Measurements from ENCODE around the gene TNMD. TPM values are rescaled to one million over a fixed set of nuclear protein-coding genes. Genes with fewer than 3 reads are reported as not detected.

Gene TNMD
- total RNA-seq, 1 experiment from 2014 or later = not detected

DNA sequence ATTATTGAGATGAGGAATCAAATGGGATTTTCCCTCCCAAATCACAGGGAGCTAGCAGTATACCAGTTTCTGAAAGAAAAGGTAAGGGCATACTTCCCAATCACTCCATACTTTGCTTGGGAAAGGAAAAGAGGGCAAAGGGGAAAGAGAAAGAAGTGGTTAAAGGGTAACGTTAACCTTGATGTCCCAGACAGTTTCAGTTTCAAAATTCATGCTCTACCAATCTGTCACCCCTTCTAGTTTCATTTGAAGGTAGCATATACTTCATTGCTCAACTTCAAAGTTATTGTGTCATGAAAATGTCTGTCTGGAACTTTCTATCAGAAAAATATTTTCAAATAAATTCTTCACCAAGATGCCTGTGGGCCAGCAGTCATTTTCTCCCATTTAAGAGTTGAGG is 16.0 kb downstream of the TNMD start:
- Histone ChIP-seq H3K27ac (ENCODE audit: low read length) (no peak overlapping the region), H3K9me3 (ENCODE audit: control insufficient read depth, insufficient read depth, low read depth, low read length) (no peaks in the 10 kb centered on the region), H3K4me3 (ENCODE audit: low read depth in 2 of 2, low read length in 2 of 2) (no peak overlapping the region), H3K4me1 (ENCODE audit: control insufficient read depth, insufficient read depth, low read length) (no peaks in the 10 kb centered on the region), H3K36me3 (ENCODE audit: control insufficient read depth, insufficient read depth, low read length) (no peaks in the 10 kb centered on the region), H3K27me3 (ENCODE audit: control insufficient read depth, insufficient read depth, low read length) (no peaks in the 10 kb centered on the region; the same call in 1 of the 2 replicates)
- TF ChIP-seq, protein P1, sequence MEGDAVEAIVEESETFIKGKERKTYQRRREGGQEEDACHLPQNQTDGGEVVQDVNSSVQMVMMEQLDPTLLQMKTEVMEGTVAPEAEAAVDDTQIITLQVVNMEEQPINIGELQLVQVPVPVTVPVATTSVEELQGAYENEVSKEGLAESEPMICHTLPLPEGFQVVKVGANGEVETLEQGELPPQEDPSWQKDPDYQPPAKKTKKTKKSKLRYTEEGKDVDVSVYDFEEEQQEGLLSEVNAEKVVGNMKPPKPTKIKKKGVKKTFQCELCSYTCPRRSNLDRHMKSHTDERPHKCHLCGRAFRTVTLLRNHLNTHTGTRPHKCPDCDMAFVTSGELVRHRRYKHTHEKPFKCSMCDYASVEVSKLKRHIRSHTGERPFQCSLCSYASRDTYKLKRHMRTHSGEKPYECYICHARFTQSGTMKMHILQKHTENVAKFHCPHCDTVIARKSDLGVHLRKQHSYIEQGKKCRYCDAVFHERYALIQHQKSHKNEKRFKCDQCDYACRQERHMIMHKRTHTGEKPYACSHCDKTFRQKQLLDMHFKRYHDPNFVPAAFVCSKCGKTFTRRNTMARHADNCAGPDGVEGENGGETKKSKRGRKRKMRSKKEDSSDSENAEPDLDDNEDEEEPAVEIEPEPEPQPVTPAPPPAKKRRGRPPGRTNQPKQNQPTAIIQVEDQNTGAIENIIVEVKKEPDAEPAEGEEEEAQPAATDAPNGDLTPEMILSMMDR (IDR thresholded peaks at IDR 0.05) = no peak
- ATAC-seq (no peak), DNase-seq (ENCODE audit: low read depth, low spot score) (no peak)
- intact Hi-C loops (cut with micrococcal nuclease; ENCODE audit: unreplicated experiment) (no loop called here), in situ Hi-C loops (cut with HindIII; ENCODE audit: low pct_unique_long_range_greater_than_20kb, low sequenced_read_pairs) (no loop called here)
- CTCF ChIA-PET = no interaction called here
- BruUV-seq (replicated peaks) = no TSS peak
- POLR2A ChIA-PET = no interaction called here

DNA sequence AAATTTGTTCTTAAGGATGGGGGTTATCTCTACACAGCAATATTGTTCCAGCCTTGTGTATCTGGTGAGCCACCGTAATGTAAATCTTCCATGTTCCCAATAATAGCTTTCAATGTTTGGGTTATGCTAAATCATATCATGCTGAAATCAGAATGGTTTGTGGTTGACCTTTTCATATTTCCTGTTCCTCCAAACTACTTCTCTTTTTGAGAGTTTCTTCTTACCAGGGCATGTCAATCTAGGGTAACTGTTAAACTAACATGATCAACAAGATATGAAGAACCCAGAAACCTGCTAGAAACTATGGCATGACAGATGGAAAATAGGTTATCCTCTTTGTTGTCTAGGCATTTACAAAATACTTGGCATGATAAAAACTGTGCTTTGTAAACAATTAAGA is 22.0 kb downstream of the TNMD start:
- H3K36me3 ChIP-seq (ENCODE audit: control insufficient read depth, insufficient read depth, low read length) = no peaks in the 10 kb centered on the region
- H3K27ac ChIP-seq (ENCODE audit: low read length) = no peak overlapping the region
- BruUV-seq (replicated peaks) = no TSS peak
- in situ Hi-C loops (cut with HindIII; ENCODE audit: low pct_unique_long_range_greater_than_20kb, low sequenced_read_pairs) (no loop called here), intact Hi-C loops (cut with micrococcal nuclease; ENCODE audit: unreplicated experiment) (no loop called here)
- ATAC-seq = no peak
- POLR2A ChIA-PET = no interaction called here
- no peak for TF ChIP-seq REST (IDR thresholded peaks at IDR 0.05; ENCODE audit: insufficient read depth in 1 of 2, low read depth in 2 of 2, low read length in 1 of 2)
- TF ChIP-seq POLR2AphosphoS5 (IDR thresholded peaks at IDR 0.05; ENCODE audit: low read depth, low read length) = no peak
- TF ChIP-seq SIN3A (IDR thresholded peaks at IDR 0.05; ENCODE audit: borderline replicate concordance, insufficient read depth, low read depth, low read length) = no peak
- TF ChIP-seq, protein P1 (IDR thresholded peaks at IDR 0.05) = no peak
- no peak for TF ChIP-seq TCF7L2 (IDR thresholded peaks at IDR 0.05; ENCODE audit: low read depth, low read length)
- no peaks in the 10 kb centered on the region; the same call in 1 of the 2 replicates for H3K27me3 ChIP-seq (ENCODE audit: control insufficient read depth, insufficient read depth, low read length)
- no peaks in the 10 kb centered on the region for H3K9me3 ChIP-seq (ENCODE audit: control insufficient read depth, insufficient read depth, low read depth, low read length)
- CTCF ChIA-PET = no interaction called here
- no peak for DNase-seq (ENCODE audit: low read depth, low spot score)
- H3K4me3 ChIP-seq (ENCODE audit: low read depth in 2 of 2, low read length in 2 of 2) = no peak overlapping the region
- no peaks in the 10 kb centered on the region for H3K4me1 ChIP-seq (ENCODE audit: control insufficient read depth, insufficient read depth, low read length)

DNA sequence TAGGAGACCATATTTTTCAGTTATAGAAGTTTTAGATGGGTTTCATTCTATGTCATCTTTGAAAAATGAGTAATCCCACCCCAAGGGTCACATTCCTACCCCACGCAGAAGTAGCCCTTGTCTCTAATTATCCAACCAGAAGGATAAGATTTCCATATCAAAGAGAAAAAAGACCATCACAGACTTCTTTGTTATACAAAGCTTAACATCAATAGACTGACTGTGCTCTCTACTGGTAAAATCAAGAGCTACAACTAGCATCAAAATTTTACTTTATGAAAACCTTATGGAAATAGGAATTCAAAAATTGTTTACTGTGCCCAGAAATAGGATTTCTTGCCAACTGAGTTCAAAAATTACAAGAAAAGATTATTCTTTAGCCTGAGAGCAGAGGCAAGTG is 24.9 kb downstream of the TNMD start:
- H3K27me3 ChIP-seq (ENCODE audit: control insufficient read depth, insufficient read depth, low read length) = peaks cover 2% of the 10 kb centered on the region
- POLR2A ChIA-PET = no interaction called here
- DNase-seq (ENCODE audit: low read depth, low spot score) (no peak), ATAC-seq (no peak)
- no peak for TF ChIP-seq TCF7L2 (IDR thresholded peaks at IDR 0.05; ENCODE audit: low read depth, low read length)
- TF ChIP-seq, protein P1 (IDR thresholded peaks at IDR 0.05) = peak; percentile 6; the same call in 1 of the 2 replicates
- intact Hi-C loops (cut with micrococcal nuclease; ENCODE audit: unreplicated experiment) = no loop called here
- no peaks in the 10 kb centered on the region for H3K4me1 ChIP-seq (ENCODE audit: control insufficient read depth, insufficient read depth, low read length)
- no peak overlapping the region for H3K4me3 ChIP-seq (ENCODE audit: low read depth in 2 of 2, low read length in 2 of 2)
- no TSS peak for BruUV-seq (replicated peaks)
- CTCF ChIA-PET = interaction anchor here (0.5 to 0.7 kb wide), 2 partner anchors 98 to 162 kb away, joined by 3 read pairs; no protein-coding TSS in a partner anchor
- no peak overlapping the region for H3K27ac ChIP-seq (ENCODE audit: low read length)
- in situ Hi-C loops (cut with HindIII; ENCODE audit: low pct_unique_long_range_greater_than_20kb, low sequenced_read_pairs) = no loop called here
- H3K36me3 ChIP-seq (ENCODE audit: control insufficient read depth, insufficient read depth, low read length) = no peaks in the 10 kb centered on the region
- H3K9me3 ChIP-seq (ENCODE audit: control insufficient read depth, insufficient read depth, low read depth, low read length) = no peaks in the 10 kb centered on the region
